VCaP (cell line): ENCODE data around the gene ST7L.
"Not testable (repeated sequence)": the region's sequence is repeated elsewhere in the genome, so short reads cannot be mapped to it uniquely, and the experiment has no call there.

Source experiments
- H3K27ac ChIP-seq: fragments of 450-650 bp; 2 replicates; pipeline ENCODE4 v1.5.1; 2017
- TF ChIP-seq, protein P1 (sequence below): fragments of 450-650 bp; conservative IDR thresholded peaks from 2 replicates; pipeline ENCODE4 v1.5.1; 2017; ENCODE audit warnings: mild to moderate bottlenecking, moderate library complexity

The ST7L gene

DNA sequence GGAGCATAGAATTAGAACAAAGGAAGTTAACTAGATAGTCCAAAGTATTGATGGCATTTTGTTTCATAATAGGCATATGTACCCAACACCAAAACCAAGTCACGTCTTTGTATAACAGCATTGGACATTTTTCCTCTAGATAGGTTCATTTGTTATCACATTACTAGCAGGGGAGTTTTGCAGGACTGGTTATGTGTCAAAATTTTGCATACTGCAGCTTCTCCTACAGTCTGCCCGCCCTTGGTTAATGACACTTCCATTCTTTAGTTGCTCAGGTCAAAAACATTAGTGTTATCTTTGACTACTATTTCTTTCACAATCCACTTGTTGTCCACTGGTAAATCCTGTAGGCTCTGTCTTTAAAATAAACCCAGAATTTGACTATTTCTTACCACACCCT, 9.6 kb upstream of the ST7L start:
- no peak overlapping the region for H3K27ac ChIP-seq
- TF ChIP-seq, protein P1, sequence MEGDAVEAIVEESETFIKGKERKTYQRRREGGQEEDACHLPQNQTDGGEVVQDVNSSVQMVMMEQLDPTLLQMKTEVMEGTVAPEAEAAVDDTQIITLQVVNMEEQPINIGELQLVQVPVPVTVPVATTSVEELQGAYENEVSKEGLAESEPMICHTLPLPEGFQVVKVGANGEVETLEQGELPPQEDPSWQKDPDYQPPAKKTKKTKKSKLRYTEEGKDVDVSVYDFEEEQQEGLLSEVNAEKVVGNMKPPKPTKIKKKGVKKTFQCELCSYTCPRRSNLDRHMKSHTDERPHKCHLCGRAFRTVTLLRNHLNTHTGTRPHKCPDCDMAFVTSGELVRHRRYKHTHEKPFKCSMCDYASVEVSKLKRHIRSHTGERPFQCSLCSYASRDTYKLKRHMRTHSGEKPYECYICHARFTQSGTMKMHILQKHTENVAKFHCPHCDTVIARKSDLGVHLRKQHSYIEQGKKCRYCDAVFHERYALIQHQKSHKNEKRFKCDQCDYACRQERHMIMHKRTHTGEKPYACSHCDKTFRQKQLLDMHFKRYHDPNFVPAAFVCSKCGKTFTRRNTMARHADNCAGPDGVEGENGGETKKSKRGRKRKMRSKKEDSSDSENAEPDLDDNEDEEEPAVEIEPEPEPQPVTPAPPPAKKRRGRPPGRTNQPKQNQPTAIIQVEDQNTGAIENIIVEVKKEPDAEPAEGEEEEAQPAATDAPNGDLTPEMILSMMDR = no peak

DNA sequence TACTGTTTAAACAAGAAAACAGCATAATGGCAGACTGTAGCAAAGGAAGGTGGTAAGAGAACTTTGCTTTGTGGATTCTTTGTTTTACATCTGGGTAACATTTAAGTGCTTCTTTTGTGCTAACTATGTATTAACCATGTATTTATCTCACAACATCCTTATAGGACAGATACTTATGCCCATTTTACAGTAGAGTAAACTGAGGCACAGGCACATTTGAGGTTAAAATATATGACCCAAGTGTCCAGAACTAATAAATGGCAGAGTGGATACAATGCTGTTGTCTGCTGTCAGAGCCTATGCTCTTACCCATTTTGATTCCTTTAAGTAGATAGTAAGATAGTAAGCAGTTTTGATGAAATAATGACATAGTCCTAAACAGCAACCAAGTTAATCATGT, 7.9 kb upstream of the ST7L start:
- TF ChIP-seq, protein P1 = no peak
- no peak overlapping the region for H3K27ac ChIP-seq

DNA sequence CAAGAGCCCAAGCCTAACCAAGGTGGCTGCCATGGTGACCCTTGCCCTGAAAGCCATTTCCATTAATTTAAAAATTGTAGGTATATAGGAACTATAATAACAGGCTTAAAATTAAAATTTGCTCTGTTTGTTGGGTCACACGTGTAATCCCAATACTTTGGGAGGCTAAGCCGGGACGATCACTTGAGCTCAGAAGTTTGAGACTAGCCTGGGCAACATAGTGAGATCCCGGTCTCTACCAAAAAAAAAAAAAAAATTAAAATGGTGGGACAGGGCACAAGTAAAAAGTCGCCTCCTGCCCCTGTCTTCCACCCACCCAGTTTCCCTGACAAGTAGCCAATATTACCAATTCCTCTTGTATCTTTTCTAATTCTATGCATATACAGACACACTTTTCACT, 7.3 kb upstream of the ST7L start:
- no peak overlapping the region for H3K27ac ChIP-seq
- TF ChIP-seq, protein P1 = no peak

DNA sequence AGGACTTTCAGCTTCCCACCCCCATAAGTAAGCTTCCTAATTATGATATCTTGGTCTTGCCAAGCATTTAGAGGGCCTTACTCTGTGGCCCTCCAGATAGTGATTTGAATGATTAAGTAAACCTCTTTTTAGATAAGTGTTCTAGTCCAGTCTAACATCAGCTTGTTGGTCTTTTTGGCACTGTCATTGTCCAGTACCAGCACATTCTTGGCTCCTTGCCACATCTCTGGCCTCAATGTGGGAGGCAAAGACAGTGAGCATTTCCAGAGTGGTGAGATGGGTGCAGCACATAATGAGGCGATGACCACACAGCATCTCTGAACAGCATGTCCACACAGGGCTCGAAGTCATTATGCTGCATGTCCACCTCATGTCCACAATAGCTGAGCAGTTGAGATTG, 6.8 kb upstream of the ST7L start:
- H3K27ac ChIP-seq = no peak overlapping the region
- TF ChIP-seq, protein P1 = no peak

DNA sequence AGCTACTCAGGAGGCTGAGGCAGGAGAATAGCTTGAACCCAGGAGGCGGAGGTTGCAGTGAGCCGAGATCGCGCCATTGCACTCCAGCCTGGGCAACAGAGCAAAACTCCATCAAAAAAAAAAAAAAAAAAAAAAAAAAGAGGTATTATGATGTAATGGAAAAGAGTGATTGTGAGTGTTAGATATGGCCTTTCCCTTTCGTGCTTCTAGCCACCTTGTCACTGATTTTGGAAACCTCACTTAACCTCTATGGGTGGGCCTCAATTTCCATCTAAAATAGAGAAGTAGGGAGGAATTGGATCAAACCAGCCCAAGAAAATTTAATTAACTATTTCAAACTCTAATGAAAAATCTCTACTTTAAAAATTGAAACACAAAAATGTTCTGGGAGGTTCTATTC, 5.6 kb upstream of the ST7L start:
- not testable (repeated sequence) for H3K27ac ChIP-seq

DNA sequence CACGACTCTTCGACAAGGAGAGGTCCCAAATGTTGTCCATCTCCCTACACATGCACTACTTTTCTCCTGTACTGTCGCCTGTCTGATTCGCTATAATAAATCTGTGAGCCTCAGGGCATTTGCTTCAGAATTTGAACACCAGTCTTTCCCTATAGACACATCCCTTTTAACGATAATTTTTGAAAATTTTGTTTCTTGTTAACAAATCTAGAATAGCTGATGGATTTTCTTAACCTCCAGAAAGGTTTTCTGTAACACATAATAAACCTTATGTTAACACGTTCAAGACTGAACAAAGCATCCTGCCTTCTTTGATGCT, 1.4 kb upstream of the ST7L start:
- TF ChIP-seq, protein P1 = no peak
- H3K27ac ChIP-seq = peak overlapping the region; percentile 97

DNA sequence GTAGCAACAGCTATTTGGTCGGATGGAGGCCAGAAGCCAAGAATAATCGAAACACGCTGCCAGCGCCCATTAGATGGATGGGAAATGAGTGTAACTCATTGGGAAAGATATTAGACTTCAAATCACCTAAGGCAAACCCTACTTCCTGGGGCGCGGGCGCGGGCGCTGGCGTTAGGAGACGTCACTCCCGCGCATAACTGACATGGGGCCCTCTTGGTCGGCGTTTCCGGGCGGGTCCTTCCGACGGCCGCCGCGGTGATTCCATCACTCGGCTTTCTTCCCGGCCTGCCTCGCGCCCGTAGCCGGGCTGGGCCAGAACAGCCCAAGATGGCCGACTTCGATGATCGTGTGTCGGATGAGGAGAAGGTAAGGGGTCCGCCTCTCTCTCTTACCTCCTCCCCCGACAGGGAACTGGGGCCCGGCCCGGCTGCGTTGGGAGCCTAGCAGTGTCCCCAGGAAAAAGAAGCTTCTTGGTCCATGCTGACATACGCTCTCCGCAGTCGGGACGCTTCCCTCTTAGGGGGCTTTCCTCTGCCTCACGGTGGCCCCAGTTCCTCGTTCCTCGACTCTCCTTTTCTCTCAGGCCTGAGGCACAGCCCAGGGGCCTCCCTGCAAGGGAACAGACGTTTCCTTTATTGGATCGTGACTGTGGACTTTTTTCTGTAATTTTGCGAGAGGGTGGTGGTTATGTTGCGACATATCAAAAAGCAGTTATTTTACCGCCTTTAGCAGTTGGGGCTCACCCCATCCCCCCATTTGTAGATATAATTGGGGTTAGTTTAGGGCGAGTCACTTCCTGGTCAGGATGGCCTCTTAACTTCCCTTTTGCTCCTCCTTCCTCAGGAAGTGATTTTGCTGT, 806 bp upstream of the ST7L start, which contains the start of gene CAPZA1:
Gene CAPZA1, plus strand, starts transcription at position 315 of the 859 bp plus-strand sequence. Its CDS starts 13 bp downstream, at position 328.
- peak within 1 kb of the TSS; percentile 97 for H3K27ac ChIP-seq
- TF ChIP-seq, protein P1 = no peak

DNA sequence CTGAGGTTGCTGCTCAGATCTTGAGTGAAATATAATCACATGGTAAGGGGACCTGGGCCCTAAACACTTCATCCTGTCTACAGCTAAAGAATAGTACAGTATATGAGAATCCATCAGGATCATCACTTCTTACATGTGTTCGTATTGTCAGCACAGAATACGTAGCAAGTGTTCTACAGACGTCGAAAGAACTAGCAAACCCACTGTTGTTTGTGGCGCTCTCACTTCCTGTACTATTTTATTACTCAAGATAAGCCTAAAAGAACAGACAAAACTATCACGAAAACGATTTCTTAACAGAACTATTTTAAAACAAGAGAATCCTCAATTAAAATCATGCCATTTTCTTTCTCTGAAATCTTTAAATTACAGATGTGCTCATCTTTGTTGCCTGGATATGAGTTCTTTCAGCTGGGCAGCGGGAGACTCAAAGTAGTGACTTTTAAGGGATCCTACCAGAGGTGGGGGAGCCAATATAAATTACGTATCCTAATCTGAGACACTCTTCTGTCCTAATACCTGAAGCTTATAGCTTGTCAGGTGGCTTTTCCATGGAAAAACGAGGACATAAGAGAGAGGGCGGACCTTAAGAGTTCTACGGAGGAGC, 724 bp downstream of the ST7L start:
- H3K27ac ChIP-seq = peak overlapping the region; percentile 97
- TF ChIP-seq, protein P1 = no peak
